Measurements from ENCODE around the gene CYB561. TPM values are rescaled to one million over a fixed set of nuclear protein-coding genes. Genes with fewer than 3 reads are reported as not detected.
A peak's percentile ranks its signal among the peaks of the same experiment; 100 is the strongest.

CYB561 gene
- polyA plus RNA-seq, 3 donors, result 5.2 to 11.8 (median 8.3) TPM

- Histone ChIP-seq H4K20me1 (ENCODE audit: insufficient read depth, low read length) (no peaks in the 10 kb centered on the region), H3K27me3 (ENCODE audit: control insufficient read depth in 2 of 2, insufficient read depth in 2 of 2, low read length in 2 of 2) (no peaks in the 10 kb centered on the region), H3K9ac (ENCODE audit: insufficient read depth, low read length, poor library complexity, severe bottlenecking) (peak overlapping the region; percentile 81), H3K79me2 (ENCODE audit: insufficient read depth, low read length) (no peaks in the 10 kb centered on the region), H3K4me3 (replicated peaks in 1 of 3; ENCODE audit: low read depth in 2 of 3, low read length in 3 of 3) (peak overlapping the region; percentile 43 to 75 (median 58)), H3K27ac (ENCODE audit: low read depth in 1 of 2, low read length in 2 of 2) (peak overlapping the region; percentile 52 to 88), H2AFZ (ENCODE audit: insufficient read depth, low read depth, low read length, poor library complexity, severe bottlenecking) (peak overlapping the region; percentile 88), H3K9me3 (replicated peaks in 1 of 2; ENCODE audit: control insufficient read depth in 1 of 2, insufficient read depth in 1 of 2, low read length in 2 of 2) (no peaks in the 10 kb centered on the region), H3K4me1 (ENCODE audit: control insufficient read depth in 1 of 2, insufficient read depth in 2 of 2, low read length in 2 of 2) (peaks cover 22 to 38% of the 10 kb centered on the region in 2 donors), H3K36me3 (replicated peaks in 1 of 2; ENCODE audit: control insufficient read depth in 1 of 2, insufficient read depth in 2 of 2, low read length in 2 of 2) (no peaks in the 10 kb centered on the region), H3K4me2 (replicated peaks; ENCODE audit: extremely low read depth, low read length, poor library complexity, severe bottlenecking) (peak overlapping the region; percentile 76)
- peaks cover 12 to 32% (median 25%) of the 10 kb centered on the region in 3 donors for H3K27me3 Mint-ChIP-seq (ENCODE audit: low read depth in 3 of 3)
- peak overlapping the region; percentile 72 to 82 for H3K4me3 Mint-ChIP-seq
- DNase-seq, result peak; percentile 41 to 75 (median 45)
- intact Hi-C loops (cut with micrococcal nuclease), result loop anchor here in 1 of 2 donors (10.0 kb wide), 1 partner anchor 98 kb away; no protein-coding TSS in a partner anchor
- peaks cover 3% of the 10 kb centered on the region in 2 donors for H3K36me3 Mint-ChIP-seq
- TF ChIP-seq CTCF (IDR thresholded peaks at IDR 0.05), result no peak
- peaks cover 30% of the 10 kb centered on the region for H3K4me1 Mint-ChIP-seq
- H3K9me3 Mint-ChIP-seq, result no peaks in the 10 kb centered on the region
- WGBS (ENCODE audit: insufficient coverage), result 3% methylated on average over 38 of the region's 44 CpGs
- H3K27ac Mint-ChIP-seq, result peak overlapping the region in 6 of 7 donors; percentile 42 to 75 (median 70)
These were observed 806 bp upstream of the CYB561 start for GRCh38 chr17:63446753-63447470.

GRCh38 chr17:63445571-63445953 is 544 bp downstream of the CYB561 start:
- intact Hi-C loops (cut with micrococcal nuclease), result loop anchor here in 1 of 2 donors (10.0 kb wide), 1 partner anchor 99 kb away; no protein-coding TSS in a partner anchor
- Histone ChIP-seq H3K4me2 (replicated peaks; ENCODE audit: extremely low read depth, low read length, poor library complexity, severe bottlenecking) (peak overlapping the region; percentile 76), H3K36me3 (replicated peaks in 1 of 2; ENCODE audit: control insufficient read depth in 1 of 2, insufficient read depth in 2 of 2, low read length in 2 of 2) (no peaks in the 10 kb centered on the region), H3K4me3 (replicated peaks in 1 of 3; ENCODE audit: low read depth in 2 of 3, low read length in 3 of 3) (peak overlapping the region; percentile 30 to 75 (median 49)), H4K20me1 (ENCODE audit: insufficient read depth, low read length) (no peaks in the 10 kb centered on the region), H3K9me3 (replicated peaks in 1 of 2; ENCODE audit: control insufficient read depth in 1 of 2, insufficient read depth in 1 of 2, low read length in 2 of 2) (no peaks in the 10 kb centered on the region), H3K27me3 (ENCODE audit: control insufficient read depth in 2 of 2, insufficient read depth in 2 of 2, low read length in 2 of 2) (no peaks in the 10 kb centered on the region), H3K4me1 (ENCODE audit: control insufficient read depth in 1 of 2, insufficient read depth in 2 of 2, low read length in 2 of 2) (peaks cover 25 to 41% of the 10 kb centered on the region in 2 donors), H3K79me2 (ENCODE audit: insufficient read depth, low read length) (no peaks in the 10 kb centered on the region), H2AFZ (ENCODE audit: insufficient read depth, low read depth, low read length, poor library complexity, severe bottlenecking) (peak overlapping the region; percentile 88), H3K9ac (ENCODE audit: insufficient read depth, low read length, poor library complexity, severe bottlenecking) (peak overlapping the region; percentile 81), H3K27ac (ENCODE audit: low read depth in 1 of 2, low read length in 2 of 2) (peak overlapping the region in 1 of 2 donors; percentile 45)
- DNase-seq, result peak in 2 of 3 donors; percentile 18 to 69
- H3K4me3 Mint-ChIP-seq, result peak overlapping the region; percentile 69 to 80
- H3K4me1 Mint-ChIP-seq, result peaks cover 33% of the 10 kb centered on the region
- peak overlapping the region in 3 of 7 donors; percentile 68 to 78 (median 70) for H3K27ac Mint-ChIP-seq
- peaks cover 12 to 28% (median 23%) of the 10 kb centered on the region in 3 donors for H3K27me3 Mint-ChIP-seq (ENCODE audit: low read depth in 3 of 3)
- peaks cover 3% of the 10 kb centered on the region in 2 donors for H3K36me3 Mint-ChIP-seq
- peaks cover 0 to 3% (median 0%) of the 10 kb centered on the region in 7 donors for H3K9me3 Mint-ChIP-seq
- 3% methylated on average over 24 of the region's 24 CpGs for WGBS (ENCODE audit: insufficient coverage)
- TF ChIP-seq CTCF (IDR thresholded peaks at IDR 0.05), result no peak
